ENCODE data around the gene CTCFL.

DNA sequence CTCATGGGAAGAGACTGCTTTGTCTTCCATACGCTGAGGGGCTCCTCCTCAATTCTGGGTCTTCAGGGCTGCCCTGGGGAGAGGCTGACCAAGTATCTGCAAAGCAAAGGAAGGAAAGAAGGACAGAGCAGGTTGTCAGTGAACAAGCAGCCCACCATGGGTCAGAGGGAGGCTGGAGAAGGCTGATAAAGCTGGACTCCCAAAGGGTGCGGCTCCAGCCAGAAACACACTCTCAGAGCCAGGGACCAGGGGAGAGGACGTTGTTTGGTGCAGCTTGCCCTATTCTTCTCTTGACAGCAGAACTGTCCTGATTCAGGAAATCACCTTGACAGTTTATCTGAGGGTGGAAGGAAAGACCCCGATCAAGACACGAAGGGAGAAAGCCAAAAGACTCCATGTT, 10.4 kb upstream of the CTCFL start:
- TF ChIP-seq, protein P1, sequence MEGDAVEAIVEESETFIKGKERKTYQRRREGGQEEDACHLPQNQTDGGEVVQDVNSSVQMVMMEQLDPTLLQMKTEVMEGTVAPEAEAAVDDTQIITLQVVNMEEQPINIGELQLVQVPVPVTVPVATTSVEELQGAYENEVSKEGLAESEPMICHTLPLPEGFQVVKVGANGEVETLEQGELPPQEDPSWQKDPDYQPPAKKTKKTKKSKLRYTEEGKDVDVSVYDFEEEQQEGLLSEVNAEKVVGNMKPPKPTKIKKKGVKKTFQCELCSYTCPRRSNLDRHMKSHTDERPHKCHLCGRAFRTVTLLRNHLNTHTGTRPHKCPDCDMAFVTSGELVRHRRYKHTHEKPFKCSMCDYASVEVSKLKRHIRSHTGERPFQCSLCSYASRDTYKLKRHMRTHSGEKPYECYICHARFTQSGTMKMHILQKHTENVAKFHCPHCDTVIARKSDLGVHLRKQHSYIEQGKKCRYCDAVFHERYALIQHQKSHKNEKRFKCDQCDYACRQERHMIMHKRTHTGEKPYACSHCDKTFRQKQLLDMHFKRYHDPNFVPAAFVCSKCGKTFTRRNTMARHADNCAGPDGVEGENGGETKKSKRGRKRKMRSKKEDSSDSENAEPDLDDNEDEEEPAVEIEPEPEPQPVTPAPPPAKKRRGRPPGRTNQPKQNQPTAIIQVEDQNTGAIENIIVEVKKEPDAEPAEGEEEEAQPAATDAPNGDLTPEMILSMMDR (conservative IDR thresholded peaks at IDR 0.05), result no peak
- TF ChIP-seq EZH2 (IDR thresholded peaks at IDR 0.05; ENCODE audit: low read depth), result no peak
